Activated T-cell treated with anti-CD3 and anti-CD28 coated beads, Interleukin-2, amount 50 U/mL, for 1 hour (primary cell): Measurements from ENCODE around the gene DCP2.
"Not testable (repeated sequence)": the region's sequence is repeated elsewhere in the genome, so short reads cannot be mapped to it uniquely, and the experiment has no call there.

Experiments used
- DNase-seq: peaks from one replicate; pipeline ENCODE4 v3.0.0-alpha.2; 2020

DCP2 gene

DNA sequence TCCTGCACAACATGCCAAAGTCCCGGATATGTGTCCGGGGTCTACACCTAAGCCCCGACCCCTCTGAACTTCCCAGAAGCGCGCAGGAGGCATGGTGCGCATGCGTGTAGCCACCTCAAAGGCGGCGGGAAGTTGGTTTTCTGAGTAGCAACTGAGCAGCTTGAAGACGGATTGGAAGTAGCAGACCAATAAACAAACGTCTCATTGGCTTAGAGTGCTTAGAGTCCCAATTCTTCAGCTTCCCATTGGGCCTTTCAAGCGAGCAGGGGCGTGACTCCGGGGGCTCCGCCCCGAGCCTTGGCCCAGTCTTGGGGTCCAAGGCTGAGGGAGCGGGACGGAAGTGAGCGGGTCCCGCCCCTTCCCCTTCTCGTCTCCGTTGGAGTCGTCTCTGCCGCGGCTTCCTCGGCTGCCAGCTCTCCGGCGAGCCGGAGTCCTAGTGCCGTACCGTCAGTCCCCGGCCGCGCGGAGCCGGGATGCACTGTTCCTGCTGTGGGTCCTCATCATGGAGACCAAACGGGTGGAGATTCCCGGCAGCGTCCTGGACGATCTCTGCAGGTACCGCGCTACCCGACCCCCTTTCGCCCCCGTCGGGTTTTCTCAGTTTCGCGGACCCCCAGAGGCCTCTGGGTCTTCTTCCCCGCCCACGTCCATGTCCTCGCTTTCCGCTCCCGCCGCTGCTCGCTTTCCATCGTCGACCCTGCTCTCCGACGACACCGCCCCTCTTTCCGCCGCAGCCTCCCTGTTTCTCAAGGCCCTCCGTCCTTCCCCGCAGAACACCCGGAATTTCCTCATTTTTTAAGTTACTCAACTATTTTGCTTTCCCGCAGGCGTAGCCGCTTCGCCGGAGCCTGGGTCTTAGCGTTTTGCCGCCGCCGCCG lies at the start of gene DCP2:
TSS of gene DCP2 (plus strand) at position 367 of the 878 bp plus-strand sequence. CDS start at position 503, 136 bp downstream.
- peak; percentile 97 for DNase-seq

DNA sequence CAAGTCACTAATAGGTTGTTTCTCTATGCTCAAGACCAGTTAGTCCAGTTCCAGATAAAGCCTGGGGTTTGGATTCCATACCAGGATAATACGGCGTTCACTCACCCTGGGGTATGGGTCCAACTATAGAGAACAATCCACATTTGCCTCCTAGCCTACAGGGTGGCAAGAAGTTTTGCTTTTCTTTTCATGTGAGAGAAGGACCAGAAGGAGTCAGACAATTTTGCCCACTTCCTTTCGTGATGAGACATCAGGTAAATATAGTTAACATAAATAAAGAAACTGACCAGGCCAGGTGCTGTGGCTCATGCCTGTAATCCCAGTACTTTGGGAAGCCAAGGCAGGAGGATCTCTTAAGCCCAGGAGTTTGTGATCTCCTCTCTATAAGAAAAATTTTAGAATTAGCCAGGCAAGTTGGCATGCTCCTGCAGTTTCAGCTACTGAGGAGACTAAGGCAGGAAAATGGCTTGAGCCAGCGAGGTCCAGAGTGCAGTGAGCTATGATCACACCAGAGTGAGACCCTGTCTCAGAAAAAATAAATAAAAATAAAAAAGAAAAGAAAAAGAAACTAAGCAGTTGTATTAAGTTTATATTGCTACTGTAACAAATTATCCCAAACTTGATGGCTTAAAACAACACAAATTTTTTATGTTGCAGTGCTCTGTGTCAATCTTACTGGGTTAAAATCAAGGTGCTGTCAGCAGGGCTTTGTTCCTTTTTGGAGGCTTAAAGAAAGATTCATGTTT lies 47.1 kb upstream of the DCP2 start:
- DNase-seq: no peak

DNA sequence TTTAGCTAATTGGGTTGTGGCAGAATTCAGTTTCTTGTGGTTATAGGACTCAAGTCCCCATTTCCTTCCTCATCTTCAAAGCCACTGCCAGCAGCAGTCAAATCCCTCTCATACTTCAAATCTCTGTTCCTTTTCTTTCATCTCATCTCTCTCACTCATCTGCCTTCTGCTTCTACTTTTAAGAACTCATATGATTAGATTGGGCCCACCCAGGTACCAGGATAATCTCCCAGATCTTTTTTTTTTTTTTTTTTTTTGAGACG lies 46.6 kb upstream of the DCP2 start:
- DNase-seq: no peak

DNA sequence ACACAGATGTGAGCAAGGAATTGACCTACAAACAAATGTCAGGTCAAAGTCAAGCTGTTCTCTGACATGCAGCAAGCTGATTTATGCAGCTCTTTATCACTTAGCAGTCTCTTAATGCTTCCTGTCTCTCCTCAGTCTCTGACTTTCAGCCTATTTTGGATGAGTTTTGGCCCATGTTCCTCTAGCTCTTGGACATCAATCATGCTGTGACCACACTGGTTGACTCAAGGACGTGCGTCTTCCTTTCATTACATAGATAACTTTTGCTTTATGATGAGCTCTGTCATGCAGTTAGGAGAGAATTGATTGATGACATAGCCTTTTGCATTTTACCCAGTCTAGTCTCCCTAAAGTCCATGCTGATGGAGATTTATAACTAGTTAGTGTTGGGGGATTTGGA lies 45.1 kb upstream of the DCP2 start:
- DNase-seq: no peak

DNA sequence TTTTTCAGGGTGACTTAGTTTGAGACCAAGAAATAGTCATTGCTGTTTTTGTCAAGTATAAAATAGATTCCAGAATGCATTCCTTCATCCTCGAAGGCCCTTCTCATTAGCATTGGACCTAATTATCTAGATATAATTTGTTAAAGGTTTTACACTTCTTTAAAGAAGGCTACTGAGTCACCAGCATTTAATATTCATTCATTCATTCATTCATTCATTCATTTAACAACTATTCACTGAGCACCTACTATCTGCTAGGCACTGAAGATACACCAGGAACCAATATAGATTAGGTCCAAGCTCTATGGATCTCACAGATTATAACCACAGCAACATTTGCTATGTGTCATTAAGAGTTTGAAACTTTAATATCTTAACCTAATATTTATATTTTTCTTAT lies 43.5 kb upstream of the DCP2 start:
- no peak for DNase-seq

DNA sequence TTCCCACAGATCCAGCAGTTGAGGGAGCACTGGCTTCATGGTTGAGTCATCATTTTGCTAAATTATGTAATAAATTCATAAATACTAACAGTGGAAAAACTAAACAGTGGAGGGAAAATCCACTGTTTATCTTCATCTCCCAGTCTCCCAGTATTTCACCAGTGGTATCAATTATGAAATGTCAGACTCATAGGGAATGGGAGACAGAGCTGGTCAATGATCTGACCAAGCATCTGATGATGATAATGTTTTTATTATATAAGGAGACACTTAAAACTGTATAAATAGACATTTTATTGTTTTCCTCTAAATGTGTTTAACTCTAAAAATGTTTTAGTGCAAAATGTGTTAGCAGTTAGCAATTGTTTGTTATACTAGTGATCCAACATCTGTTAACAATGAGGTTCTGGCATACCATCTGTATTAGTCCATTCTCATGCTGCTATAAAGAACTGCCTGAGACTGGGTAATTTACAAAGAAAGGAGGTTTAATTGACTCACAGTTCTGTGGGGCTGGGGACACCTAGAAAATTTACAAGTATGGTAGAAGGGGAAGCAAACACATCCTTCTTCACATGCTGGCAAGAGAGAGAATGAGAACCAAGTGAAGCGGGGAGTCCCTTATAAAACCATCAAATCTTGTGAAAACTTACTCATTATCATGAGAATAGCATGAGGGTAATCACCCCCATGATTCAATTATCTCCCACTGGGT lies 42.8 kb upstream of the DCP2 start:
- no peak for DNase-seq

DNA sequence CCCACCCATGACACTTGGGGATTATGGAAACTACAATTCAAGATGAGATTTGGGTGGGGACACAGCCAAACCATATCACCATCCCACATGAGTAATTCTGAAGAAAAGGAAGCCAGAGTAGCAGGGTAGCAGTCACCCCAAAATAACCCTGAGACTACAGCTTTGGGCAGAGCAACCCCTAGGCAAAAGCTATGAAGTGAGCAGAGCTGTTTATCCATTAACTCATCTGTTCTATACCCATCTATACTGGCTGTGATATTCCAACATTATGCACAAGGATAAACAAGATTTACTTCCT lies 42.3 kb upstream of the DCP2 start:
- DNase-seq: no peak

DNA sequence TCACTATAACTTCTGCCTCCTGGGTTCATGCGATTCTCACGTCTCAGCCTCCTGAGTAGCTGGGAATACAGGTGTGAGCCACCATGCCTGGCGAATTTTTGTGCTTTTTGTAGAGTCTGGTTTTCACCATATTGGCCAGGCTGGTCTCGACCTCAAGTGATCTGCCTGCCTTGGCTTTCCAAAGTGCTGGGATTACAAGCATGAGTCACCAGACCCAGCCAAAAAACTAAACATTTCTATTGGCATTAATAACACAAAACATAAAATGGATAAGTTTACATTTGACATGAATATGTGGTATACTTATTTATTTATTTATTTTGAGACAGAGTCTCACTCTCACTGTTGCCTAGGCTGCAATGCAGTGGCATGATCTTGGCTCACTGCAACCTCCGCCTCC lies 40.9 kb upstream of the DCP2 start:
- no peak for DNase-seq

DNA sequence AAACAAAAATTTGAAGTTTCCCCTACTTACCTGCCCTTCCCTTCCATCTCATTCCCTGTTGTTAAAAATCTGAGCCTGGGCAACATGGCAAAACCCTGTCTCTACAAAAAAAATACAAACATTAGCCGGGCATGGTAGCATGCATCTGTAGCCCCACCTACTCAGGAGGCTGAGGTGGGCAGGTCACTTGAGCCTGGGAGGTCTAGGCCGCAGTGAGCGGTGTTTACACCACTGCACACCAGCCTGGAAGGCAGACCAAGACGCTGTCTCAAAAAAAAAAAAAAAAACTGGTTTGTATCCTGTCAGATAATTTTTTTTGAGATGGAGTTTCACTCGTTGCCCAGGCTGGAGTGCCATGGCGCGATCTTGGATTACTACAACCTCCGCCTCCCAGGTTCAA lies 38.3 kb upstream of the DCP2 start:
- DNase-seq: no peak

DNA sequence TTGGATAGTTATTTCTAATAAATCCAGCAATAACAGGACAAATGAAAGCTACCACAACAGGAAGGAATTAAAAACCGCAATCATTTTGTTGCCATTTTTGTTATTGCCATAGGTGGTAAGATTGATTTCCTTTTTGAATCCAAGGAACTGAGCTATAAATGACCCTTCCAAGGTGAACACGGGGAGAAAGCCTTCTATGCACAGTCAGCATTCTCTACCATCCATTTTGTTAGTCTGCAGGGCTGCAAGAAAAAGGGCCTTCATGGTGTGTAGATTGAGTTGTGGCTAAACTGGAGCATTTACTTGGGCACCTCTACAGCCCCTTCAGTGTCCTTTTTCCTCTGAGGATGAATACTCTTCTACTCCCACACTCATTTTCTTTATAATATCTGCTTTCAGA lies 35.9 kb upstream of the DCP2 start:
- DNase-seq: no peak

DNA sequence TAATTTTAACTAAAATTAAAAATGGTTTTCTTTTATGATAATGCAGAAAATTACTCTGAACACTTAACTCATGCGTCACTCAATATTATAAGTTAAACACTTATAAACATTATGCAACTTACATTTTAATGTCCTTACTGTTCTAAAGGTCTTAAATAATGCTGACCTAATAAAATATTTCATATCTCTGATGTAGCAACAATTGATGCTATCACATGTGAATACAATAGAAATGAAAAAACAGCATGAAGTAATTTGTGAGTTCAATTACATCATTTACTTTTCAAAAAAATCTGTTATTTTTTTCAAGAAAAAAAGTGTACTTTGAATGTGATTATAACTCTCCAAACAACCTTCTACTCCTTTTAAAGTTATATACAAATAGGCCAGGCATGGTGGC lies 28.1 kb upstream of the DCP2 start:
- DNase-seq: no peak

DNA sequence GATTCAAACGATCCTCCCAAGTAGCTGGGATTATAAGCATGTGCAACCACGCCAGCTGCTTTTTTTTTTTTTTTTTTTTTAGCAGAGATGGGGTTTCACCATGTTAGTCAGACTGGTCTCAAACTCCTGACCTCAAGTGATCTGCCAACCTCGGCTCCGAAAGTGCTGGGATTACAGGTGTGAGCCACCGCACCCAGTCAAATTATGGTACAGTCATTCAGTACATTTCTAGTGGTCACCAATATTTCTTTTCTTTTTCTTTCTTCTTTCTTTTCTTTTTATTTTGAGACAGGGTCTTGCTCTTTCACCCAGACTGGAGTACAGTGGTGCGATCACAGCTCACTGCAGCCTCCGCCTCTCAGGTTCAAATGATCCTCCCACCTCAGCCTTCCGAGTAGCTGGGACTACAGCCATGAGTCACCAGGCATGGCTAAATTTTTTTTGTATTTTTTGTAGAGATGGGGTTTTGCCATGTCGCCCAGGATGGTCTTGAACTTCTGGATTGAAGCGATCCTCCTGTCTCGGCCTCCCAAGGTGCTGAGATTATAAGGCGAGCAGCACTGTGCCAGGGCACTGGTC lies 25.4 kb upstream of the DCP2 start:
- no peak for DNase-seq

DNA sequence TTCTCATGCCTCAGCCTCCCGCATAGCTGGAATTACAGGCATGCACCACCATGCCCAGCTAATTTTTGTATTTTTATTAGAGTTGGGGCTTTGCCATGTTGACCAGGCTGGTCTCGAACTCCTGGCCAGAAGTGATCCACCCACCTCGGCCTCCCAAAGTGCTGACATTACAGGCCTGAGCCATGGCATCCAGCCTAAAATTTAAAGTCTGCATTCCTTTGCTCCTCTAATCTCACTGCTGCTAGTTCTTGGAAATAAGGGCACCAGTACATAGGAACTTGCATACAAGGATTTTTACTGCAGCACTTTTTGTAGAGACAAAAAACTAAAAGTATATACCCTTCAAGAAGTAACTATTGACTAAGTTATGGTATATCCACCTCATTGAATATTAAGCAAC lies 20.0 kb upstream of the DCP2 start:
- DNase-seq: no peak

DNA sequence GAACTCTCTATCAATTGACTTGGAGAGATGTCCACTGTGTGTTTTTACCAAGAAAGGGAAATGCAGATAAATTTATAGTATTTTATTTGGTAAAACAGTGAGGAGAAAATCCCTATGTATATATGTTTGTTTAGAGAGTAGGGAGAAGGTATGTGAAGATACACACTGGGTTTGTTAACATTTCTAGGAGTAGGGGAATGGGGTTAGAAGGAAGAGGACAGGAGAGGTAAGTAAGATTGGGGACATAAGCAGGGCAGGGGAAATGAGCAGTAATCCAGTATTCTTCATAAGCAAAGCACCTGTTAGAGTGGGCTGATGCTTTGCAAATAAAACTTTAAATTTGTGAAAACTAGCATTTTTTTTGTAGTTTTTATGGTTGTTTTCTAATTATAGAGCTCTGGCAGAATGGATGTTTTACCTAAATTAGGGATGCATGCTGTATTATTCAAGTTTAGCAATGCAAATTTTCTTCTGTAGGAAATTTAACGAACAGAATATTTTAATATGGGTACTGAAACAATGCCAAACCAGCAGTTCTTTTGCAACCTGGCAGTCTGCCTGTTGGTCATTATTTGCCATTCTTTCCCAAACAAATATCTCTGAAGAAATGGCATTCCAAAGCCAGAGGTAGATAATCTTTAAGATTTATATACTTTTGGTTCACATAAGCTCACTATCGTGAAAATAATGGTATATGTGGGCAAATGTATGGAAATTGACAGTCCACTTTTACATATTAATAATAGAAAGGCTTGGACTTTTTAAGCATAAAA lies 19.4 kb upstream of the DCP2 start:
- no peak for DNase-seq

DNA sequence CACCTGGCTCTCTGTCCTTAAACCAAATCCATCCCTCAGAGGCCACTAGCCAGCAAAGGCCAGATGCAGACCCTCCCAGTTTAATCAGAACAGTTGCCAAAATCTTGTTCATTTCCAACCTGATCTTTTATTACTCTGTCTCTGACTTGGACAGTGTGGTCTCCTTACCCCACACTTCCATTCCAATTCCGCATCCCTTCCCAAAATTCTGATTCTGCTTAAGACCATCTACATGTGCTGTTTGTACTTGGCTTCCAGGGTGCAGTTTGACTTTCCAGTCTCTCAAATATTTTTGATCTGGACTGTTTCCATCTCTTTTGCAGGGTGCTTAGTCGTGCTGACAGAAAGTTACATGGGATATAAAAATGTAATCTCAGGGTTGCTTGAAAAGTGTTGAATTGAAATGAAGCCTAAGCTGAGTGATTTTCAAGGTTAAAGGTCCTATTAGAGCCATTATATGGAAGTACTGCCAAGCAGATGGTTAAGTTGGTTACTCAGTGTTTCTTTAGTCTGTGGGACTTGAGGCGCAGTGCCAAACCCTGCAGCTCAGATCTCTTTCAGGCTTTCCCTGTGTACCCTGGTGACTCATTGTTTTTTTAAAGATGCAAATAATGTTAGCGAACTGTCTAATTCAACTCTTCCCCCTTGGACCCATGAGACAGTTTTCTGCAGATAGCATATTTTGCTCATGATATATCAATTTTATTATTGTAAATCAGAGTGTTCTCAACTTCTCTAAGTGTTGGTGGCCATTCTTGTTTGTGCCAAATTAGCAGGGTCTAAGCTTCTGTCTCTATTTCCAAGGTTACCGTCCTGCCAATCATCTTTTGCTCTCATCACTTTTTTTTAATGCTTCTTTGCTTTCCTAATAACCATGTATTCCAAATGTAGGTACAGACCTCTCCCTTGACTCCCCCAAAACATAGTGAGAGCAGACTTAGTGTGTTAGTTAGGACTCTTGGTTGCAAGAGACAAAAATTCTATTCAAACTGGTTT lies 18.2 kb upstream of the DCP2 start:
- DNase-seq: no peak

DNA sequence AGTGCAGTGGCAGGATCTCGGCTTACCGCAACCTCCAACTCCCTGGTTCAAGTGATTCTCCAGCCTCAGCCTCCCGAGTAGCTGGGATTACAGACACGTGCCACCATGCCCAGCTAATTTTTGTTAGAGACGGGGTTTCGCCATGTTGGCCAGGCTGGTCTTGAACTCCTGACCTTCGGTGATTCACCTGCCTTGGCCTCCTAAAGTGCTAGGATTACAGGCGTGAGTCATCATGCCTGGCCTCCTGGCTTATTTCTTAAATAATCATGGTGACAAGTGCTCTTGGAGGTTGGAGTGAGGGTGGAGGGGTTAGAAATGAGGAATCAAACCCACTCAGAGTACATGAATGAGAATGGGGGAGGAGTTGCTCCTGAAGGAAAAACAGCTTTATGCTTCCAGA lies 16.7 kb upstream of the DCP2 start:
- not testable (repeated sequence) for DNase-seq

DNA sequence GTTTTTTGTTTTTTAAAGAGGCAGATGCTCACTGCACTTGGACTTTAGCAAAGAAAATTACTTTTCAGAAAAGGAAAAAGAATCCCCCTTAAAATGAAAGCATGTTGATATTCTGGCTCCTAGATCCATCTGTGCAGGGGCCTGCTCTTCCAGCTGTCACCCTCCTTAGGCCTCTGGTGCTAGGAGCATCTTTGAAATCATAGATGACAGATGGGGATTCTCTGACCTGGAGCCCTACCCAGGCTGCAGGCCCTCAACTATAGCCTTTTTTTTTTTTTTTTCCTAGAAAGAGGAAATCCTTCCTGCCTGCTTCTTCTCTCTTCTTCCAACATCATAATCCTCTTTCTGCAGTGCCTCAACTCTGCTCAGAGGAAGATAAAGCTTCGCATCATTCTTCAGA lies 16.3 kb upstream of the DCP2 start:
- DNase-seq: no peak

DNA sequence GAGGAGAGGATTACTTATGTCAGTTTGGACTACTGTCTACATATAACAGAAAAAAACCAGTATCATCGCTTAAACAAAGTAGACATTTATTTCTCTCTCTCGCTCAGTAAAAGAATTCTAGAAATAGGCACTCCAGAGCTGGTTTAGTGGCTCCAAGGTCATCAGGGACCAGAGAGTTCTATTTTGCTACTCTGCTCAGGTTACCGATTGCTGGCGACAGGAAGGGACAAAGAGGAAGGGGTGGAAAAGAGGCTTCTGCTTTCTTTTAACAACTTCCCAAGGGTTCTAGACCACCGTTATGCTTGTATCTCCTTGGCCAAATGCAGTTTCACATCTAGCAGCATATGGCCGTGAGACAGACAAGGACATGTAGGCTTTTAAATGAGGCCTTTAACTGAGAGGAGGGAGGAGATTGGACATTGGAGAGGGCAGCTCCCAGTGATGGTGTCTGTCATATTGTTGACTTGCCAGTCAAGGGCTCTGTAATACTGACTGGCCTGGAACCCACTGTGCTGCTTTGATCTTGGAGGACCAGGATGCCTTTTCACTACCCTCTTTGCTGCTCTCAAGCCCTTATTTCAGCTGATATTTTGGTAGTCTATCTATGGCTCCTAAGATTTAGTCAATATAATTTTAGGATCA lies 15.6 kb upstream of the DCP2 start:
- DNase-seq: no peak

DNA sequence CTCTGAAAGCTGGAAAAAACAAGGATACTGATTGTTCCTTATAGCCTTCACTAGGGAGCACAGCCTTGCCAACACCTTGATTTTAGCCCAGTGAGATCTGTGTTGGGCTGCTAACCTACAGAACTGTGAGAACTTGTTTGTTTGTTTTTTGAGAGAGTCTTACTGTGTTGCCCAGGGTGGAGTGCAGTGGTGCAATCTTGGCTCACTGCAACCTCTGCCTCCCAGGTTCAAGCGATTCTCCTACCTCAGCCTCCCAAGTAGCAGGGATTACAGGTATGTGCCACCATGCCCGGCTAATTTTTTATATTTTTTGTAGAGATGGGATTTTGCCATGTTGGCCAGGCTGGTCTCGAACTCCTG lies 13.2 kb upstream of the DCP2 start:
- not testable (repeated sequence) for DNase-seq

DNA sequence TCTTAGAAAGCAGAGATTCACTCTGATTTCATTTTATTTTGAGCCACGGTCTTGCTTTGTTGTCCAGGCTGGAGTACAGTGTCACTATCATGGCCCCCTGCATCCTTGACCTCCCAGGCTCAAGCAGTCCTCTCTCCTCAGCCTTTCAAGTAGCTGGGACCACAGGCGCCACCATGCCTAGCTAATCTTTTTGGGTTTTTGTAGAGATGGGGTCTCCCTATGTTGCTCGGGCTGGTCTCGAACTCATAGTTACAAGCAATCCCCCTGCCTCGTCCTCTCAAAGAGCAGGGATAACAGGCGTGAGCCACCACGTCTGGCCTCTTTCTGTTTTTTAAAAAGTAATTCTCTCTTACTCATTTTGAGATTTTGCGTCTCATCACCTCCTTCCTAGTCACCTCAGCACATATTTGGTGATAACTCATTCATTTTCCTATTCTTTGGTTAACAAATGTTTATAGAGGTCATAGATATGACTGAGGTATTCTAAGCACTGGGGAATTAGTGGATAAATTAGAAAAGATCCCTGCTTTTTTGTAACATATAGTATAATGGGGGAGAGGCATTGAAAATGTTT lies 10.8 kb upstream of the DCP2 start:
- DNase-seq: no peak

DNA sequence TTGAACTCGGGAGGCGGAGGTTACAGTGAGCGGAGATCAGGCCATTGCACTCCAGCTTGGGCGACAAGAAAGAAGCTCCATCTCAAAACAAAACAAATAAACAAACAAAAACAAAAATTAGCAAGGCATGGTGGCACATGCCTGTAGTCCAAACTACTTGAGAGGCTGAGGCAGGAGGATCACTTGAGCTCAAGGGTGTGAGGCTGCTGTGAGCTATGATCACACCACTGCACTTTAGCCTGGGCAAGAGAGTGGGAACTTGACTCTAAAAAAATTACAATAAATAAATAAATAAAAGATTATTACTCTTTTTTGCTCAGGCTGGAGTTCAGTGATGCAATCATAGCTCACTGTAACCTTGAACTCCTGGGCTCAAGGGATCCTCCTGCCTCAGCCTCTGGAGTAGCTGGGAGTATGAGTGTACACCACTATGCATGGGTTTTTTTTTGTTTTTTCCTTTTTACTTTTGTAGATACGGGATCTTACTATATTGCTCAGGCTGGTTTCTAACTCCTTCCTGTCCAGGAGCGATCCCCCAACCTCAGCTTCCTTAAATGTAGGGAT lies 9.0 kb upstream of the DCP2 start:
- no peak for DNase-seq
